Uterus (tissue), 2 donors: ENCODE results near the gene TEX14.

ENCODE experiments used
- POLR2A ChIP-seq, 2 donors: fragments of 450-650 bp; IDR thresholded peaks; one replicate each; pipeline ENCODE4 v1.6.1; 2016; ENCODE audit warnings: antibody characterized with exemption in 2 of 2, mild to moderate bottlenecking in 1 of 2, moderate library complexity in 1 of 2
- TF ChIP-seq, protein P1 (sequence below), 4 experiments: fragments of 200-600 bp in 2 of 4; fragments of 450-650 bp in 2 of 4; sonication (generic) in 2 of 4; IDR thresholded peaks; one replicate each; pipeline ENCODE4 v1.5.1; 2016 to 2019; ENCODE audit warnings: antibody characterized with exemption in 4 of 4, mild to moderate bottlenecking in 2 of 4, moderate library complexity in 1 of 4

DNA sequence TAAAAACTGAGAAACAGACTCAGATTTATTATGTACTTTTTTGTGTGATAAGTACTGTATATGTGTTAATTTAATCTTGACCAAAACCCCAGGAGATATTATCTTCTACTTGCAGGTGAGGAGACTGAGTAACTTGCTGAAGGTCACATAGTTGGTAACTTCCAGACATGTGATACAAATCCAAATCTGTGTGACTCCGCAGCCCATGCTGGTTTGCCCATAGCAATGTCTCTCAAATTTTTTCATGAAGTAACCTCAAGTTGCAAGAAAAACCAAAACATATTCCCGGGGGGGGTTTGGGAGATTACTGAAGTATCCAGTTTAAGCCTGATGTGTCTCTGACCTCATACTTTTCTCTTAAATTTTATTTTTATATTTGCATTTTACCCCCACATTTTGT is 3.3 kb downstream of the TEX14 start:
- TF ChIP-seq POLR2A (IDR thresholded peaks at IDR 0.05) = no peak
- TF ChIP-seq, protein P1, sequence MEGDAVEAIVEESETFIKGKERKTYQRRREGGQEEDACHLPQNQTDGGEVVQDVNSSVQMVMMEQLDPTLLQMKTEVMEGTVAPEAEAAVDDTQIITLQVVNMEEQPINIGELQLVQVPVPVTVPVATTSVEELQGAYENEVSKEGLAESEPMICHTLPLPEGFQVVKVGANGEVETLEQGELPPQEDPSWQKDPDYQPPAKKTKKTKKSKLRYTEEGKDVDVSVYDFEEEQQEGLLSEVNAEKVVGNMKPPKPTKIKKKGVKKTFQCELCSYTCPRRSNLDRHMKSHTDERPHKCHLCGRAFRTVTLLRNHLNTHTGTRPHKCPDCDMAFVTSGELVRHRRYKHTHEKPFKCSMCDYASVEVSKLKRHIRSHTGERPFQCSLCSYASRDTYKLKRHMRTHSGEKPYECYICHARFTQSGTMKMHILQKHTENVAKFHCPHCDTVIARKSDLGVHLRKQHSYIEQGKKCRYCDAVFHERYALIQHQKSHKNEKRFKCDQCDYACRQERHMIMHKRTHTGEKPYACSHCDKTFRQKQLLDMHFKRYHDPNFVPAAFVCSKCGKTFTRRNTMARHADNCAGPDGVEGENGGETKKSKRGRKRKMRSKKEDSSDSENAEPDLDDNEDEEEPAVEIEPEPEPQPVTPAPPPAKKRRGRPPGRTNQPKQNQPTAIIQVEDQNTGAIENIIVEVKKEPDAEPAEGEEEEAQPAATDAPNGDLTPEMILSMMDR (IDR thresholded peaks at IDR 0.05) = no peak
